Midbrain (tissue), 1 donor: ENCODE data around the gene COP1.
"Not testable (repeated sequence)": the region's sequence is repeated elsewhere in the genome, so short reads cannot be mapped to it uniquely, and the experiment has no call there.

Experiments
- DNase-seq: peaks from one replicate; lab custom pipeline; 2025; lab: John Stamatoyannopoulos, UW

Gene COP1

DNA sequence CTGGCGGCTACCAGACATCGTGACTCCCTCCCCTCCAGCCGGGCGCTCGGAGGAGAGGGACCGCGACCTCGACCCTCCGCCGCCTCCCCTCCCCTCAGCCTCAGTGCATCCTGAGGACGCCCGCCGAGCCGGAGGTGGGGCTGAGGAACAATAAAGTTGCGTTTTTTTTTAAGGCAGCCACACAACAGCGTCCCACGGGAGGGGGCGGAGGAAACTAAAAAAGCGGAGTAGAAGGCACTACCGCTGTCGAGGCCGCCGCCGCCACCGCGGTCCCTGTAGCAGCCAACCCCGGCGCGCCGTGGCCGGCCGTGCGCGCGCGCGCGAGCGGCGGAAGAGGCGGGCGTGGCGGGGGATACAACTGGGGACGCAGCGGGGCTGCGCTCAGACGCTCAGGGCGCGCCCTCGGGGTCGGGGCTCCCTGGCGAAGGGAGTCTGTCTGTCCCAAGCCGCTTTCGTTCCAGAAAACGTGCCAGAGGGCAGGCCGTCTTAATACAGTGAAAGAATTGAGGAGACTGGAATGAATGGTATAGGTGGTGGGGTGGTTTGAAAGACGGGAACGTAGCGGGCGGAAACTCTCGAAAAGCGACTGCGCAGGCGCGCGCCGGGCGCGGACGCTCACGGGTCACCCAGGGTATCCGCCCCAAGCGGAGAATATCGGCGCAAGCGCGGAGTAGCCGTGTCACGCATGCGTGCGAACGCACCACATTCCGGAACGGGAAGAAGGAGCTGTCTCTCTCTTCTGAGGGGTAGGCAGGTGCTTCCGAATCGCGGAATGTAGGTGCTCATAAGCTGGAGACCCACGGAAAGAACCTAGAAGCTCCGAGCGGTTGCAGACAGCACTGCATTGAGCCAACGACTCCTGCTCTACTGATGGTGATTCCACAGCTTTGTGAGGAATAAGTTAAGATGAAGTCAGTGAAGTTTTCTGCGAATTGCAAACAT, at the start of gene COP1:
COP1 (minus strand) TSS at position 326 of the 942 bp plus-strand sequence; CDS start at position 18, 308 bp downstream.
- DNase-seq: peak; percentile 97

- DNase-seq: no peak
Measured at GRCh38 chr1:176252191-176252590, 45.1 kb upstream of the COP1 start.

- DNase-seq: no peak
Measured at GRCh38 chr1:176244851-176245250, 37.8 kb upstream of the COP1 start.

- DNase-seq: no peak
Measured at GRCh38 chr1:176243746-176244145, 36.7 kb upstream of the COP1 start.

GRCh38 chr1:176241385-176242015, 34.4 kb upstream of the COP1 start:
- no peak for DNase-seq

DNA sequence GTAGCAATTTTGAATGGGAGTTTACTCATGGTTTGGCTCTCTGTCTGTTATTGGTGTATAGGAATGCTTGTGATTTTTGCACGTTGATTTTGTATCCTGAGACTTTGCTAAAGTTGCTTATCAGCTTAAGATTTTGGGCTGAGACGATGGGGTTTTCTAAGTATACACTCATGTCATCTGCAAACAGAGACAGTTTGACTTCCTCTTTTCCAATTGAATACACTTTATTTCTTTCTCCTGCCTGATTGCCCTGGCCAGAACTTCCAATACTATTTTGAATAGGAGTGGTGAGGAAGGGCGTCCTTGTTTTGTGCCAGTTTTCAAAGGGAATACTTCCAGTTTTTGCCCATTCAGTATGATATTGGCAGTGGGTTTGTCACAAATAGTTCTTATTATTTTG, 26.6 kb upstream of the COP1 start:
- DNase-seq: not testable (repeated sequence)

- no peak for DNase-seq
Measured at GRCh38 chr1:176227579-176227978, 20.5 kb upstream of the COP1 start.

DNA sequence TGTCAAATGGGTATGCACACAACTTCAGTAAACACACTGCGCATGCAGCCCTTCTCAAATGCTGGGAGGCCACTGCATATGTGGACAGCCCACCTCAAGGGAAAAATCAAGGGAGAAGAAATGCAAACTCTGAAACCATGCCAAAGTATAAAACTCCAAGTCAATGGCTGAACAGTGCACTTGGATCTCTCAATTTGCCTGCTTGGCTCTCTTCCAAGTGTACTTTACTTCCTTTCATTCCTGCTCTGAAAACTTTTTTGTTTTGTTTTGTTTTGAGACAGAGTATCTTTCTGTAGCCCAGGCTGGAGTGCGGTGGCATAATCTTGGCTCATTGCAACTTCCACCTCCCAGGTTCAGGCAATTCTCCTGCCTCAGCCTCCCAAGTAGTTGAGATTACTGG, 18.8 kb upstream of the COP1 start:
- no peak for DNase-seq

- DNase-seq: no peak
Measured at GRCh38 chr1:176225479-176225875, 18.4 kb upstream of the COP1 start.

DNA sequence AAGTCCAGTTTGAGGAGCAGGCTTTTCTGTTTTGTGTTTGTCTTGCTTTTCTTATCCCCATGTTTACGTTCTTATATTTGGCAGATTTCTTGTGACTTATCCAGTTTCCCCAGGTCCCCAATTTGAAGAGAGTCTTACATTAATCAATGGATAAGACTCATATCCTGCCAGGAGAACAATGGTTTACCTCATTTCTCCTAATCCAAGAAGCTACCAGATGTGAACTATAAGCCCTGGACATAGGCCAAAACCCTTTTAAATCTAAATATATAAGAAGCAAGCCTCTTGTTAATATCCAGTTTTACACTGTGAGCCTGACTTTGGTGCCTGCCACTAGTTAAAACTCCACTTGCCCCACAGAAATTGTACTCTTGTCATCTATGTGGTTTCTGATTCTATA, 15.1 kb upstream of the COP1 start:
- no peak for DNase-seq

GRCh38 chr1:176220100-176220689, 13.1 kb upstream of the COP1 start:
- no peak for DNase-seq

- no peak for DNase-seq
Measured at GRCh38 chr1:176217461-176218099, 10.5 kb upstream of the COP1 start.

GRCh38 chr1:176216031-176216430, 8.9 kb upstream of the COP1 start:
- no peak for DNase-seq

DNA sequence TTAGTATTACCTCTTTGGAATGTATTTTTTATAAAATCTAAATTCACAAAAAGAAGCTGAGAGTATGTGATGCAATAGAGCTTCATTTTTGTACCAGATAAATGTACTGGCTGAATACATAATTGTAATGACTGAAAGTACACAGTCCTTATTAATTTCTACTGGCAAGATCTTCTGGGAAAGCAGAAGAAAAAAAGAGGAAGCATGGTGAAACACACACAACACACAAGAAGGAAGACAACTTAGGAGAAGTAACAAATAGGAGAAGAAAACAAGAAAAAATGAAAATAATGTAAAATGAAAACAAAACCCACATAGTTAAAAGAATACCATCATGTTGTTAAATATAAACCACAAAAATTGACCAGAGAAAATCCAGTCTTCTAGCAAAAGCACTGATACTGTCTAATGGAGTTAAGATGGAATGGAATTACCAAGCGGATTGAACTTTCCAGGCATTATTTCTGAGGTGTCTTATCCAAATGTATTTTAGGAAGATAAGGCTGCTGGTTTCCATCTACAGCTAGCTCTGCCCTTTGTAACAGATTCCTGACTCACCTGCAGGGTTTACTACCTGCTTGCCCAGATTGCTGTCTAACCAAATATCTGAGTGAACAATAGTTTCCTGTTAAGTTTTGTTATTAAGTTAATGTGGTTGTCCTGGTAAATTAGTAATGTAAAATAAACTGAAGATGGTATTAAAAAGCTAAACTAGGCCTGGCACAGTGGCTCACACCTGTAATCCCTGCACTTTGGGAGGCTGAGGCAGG, 4.5 kb upstream of the COP1 start:
- no peak for DNase-seq

DNA sequence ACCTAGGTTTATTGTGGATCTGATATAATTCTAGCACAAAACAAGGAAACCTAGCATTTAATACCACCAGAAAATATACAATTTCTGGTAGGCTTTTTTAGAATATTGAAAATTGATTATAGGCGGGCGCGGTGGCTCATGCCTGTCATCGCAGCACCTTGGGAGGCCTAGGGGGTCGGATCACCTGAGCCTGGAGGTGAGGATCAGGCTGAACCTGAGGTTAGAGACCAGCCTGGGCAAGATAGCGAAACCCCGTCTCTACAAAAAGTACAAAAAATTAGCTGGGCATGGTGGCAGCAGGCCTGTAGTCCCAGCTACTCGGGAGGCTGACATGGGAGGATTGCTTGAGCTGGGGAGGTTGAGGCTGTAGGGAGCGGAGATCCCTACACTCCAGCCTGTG, 948 bp upstream of the COP1 start:
- no peak for DNase-seq

- peak; percentile 29 for DNase-seq
Measured at GRCh38 chr1:176206006-176206960, 803 bp downstream of the COP1 start.

GRCh38 chr1:176205332-176205914, 1.7 kb downstream of the COP1 start:
- no peak for DNase-seq

- not testable (repeated sequence) for DNase-seq
Measured at GRCh38 chr1:176204655-176205054, 2.4 kb downstream of the COP1 start.

DNA sequence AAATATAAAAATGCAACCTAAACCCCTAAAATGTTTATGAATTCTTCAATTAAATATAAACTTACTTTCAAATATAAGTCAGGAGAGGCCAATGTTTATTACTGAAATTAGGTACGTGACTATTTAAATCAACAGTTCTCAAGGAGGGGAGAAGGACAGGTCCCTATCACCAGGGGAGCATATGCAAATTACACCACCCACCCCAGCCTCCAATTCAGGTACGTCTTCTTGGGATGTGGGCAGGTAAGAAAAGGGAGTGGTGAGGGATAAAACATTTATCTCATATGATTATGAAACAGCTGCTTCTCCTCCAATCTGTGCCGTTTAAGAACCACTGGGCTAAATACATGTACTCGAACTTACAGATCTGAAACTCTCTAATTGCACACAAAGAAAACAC, 3.4 kb downstream of the COP1 start:
- no peak for DNase-seq

GRCh38 chr1:176201568-176201967, 5.5 kb downstream of the COP1 start:
- no peak for DNase-seq
